ENCODE measurements around the gene CRK. TPM values are rescaled to one million over a fixed set of nuclear protein-coding genes. Genes with fewer than 3 reads are reported as not detected.

The CRK gene
- total RNA-seq, 1 donor from 2014 or later = 83.5 TPM

DNA sequence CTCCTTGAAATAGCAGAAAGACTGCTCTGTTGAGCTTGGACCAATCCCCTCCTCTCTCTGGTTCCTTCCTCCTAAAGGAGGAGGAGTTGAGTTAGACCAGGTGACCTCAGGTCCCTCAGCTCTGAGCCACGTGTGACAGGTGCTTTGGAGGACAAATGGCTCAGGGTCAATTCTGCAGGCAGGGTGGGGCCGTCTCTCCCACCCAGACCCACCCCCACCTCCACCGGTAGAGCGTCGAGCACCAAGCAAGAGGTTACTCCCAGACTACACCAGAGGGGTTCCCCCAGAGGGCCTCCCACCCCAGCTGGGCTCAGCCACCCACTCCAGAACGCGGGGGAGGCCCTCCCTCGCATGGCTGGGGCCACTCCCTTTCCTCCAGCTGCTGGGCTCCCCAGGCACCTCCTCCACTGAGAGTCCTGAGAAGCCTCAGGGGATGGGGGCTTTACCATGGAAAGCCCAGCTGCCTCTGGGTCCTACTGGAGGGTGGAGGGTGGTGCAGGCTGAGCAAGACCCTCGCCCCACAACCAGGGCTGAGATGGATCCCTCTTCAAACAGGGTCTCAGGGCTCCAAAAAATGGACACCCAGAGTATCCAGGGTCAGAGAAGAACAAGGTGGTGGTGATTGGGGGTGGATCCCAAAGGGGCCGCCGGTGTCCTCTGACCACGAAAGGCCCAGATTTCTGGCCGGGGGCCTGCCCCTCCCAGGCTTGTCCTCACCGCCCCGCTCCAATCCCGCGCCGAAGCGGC, 28.8 kb upstream of the CRK start:
- H3K4me2 ChIP-seq (ENCODE audit: low read length) = peak overlapping the region; percentile 90
- H2AFZ ChIP-seq (ENCODE audit: low read depth, low read length) = peak overlapping the region; percentile 2
- peaks cover 12% of the 10 kb centered on the region for H3K4me1 Mint-ChIP-seq (ENCODE audit: low read depth, unreplicated experiment)
- TF ChIP-seq EZH2 (IDR thresholded peaks at IDR 0.05; ENCODE audit: insufficient read depth, low read length) = no peak
- TF ChIP-seq, protein P1, sequence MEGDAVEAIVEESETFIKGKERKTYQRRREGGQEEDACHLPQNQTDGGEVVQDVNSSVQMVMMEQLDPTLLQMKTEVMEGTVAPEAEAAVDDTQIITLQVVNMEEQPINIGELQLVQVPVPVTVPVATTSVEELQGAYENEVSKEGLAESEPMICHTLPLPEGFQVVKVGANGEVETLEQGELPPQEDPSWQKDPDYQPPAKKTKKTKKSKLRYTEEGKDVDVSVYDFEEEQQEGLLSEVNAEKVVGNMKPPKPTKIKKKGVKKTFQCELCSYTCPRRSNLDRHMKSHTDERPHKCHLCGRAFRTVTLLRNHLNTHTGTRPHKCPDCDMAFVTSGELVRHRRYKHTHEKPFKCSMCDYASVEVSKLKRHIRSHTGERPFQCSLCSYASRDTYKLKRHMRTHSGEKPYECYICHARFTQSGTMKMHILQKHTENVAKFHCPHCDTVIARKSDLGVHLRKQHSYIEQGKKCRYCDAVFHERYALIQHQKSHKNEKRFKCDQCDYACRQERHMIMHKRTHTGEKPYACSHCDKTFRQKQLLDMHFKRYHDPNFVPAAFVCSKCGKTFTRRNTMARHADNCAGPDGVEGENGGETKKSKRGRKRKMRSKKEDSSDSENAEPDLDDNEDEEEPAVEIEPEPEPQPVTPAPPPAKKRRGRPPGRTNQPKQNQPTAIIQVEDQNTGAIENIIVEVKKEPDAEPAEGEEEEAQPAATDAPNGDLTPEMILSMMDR (IDR thresholded peaks at IDR 0.05; ENCODE audit: insufficient read depth, low read depth, low read length) = no peak
- no peaks in the 10 kb centered on the region for H3K27me3 ChIP-seq (ENCODE audit: insufficient read depth, low read length)
- peaks cover 11% of the 10 kb centered on the region for H3K36me3 Mint-ChIP-seq (ENCODE audit: low read depth, unreplicated experiment)
- peaks cover 9% of the 10 kb centered on the region for H3K36me3 ChIP-seq (ENCODE audit: insufficient read depth, low read length)
- DNase-seq (ENCODE audit: low read depth) (no peak), FAIRE-seq (no peak)
- peaks cover 26% of the 10 kb centered on the region for H3K79me2 ChIP-seq (ENCODE audit: insufficient read depth, low read length)
- no peaks in the 10 kb centered on the region for H3K27me3 Mint-ChIP-seq (ENCODE audit: low read depth, unreplicated experiment)
- H3K4me3 Mint-ChIP-seq (ENCODE audit: unreplicated experiment) = peak overlapping the region; percentile 86
- peak overlapping the region; percentile 28 for H3K27ac ChIP-seq (ENCODE audit: low read depth, low read length)
- H3K9me3 ChIP-seq (ENCODE audit: insufficient read depth, low read depth, low read length) = no peaks in the 10 kb centered on the region
- peaks cover 32% of the 10 kb centered on the region for H4K20me1 ChIP-seq (ENCODE audit: insufficient read depth, low read length)
- H3K9ac ChIP-seq (ENCODE audit: low read length) = peak overlapping the region; percentile 78
- peaks cover 33% of the 10 kb centered on the region for H3K4me1 ChIP-seq (ENCODE audit: insufficient read depth, low read length)
- H3K27ac Mint-ChIP-seq (ENCODE audit: unreplicated experiment) = peak overlapping the region; percentile 89
- no peaks in the 10 kb centered on the region for H3K9me3 Mint-ChIP-seq (ENCODE audit: unreplicated experiment)
- H3K4me3 ChIP-seq (ENCODE audit: insufficient read depth, low read depth, low read length) = peak overlapping the region; percentile 64

DNA sequence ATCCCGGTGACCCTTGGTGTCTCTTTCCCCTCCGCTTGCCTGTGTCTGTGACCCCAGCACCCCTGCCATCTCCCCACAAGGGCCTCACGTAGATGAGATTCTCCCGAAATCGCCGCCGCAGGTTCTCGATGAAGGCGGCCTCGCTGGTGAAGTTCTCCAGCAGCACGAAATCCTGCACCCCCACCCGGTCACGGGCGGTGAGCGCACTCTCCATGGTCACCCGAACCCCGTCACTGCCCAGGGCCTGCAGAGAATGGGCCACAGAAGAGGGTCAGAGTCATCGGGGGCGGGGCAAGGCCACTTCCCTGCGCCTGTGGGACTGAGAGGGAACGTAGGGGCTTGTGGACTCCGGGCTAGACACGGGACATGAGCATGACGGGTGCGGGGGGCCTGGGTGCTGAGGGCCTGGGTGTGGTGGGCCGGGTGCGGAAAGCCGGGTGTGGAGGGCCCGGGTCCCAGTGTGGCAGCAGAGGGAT, 28.1 kb upstream of the CRK start:
- Histone ChIP-seq H3K4me2 (ENCODE audit: low read length) (peak overlapping the region; percentile 54), H3K9ac (ENCODE audit: low read length) (no peak overlapping the region), H2AFZ (ENCODE audit: low read depth, low read length) (no peak overlapping the region), H3K36me3 (ENCODE audit: insufficient read depth, low read length) (peaks cover 9% of the 10 kb centered on the region), H3K4me3 (ENCODE audit: insufficient read depth, low read depth, low read length) (no peak overlapping the region), H3K9me3 (ENCODE audit: insufficient read depth, low read depth, low read length) (no peaks in the 10 kb centered on the region), H4K20me1 (ENCODE audit: insufficient read depth, low read length) (peaks cover 32% of the 10 kb centered on the region), H3K4me1 (ENCODE audit: insufficient read depth, low read length) (peaks cover 32% of the 10 kb centered on the region), H3K79me2 (ENCODE audit: insufficient read depth, low read length) (peaks cover 20% of the 10 kb centered on the region), H3K27ac (ENCODE audit: low read depth, low read length) (no peak overlapping the region), H3K27me3 (ENCODE audit: insufficient read depth, low read length) (no peaks in the 10 kb centered on the region)
- Mint-ChIP-seq H3K27me3 (ENCODE audit: low read depth, unreplicated experiment) (no peaks in the 10 kb centered on the region), H3K4me1 (ENCODE audit: low read depth, unreplicated experiment) (peaks cover 11% of the 10 kb centered on the region), H3K9me3 (ENCODE audit: unreplicated experiment) (no peaks in the 10 kb centered on the region), H3K27ac (ENCODE audit: unreplicated experiment) (peak overlapping the region; percentile 47), H3K4me3 (ENCODE audit: unreplicated experiment) (peak overlapping the region; percentile 79), H3K36me3 (ENCODE audit: low read depth, unreplicated experiment) (peaks cover 14% of the 10 kb centered on the region)
- FAIRE-seq = no peak
- TF ChIP-seq, protein P1 (IDR thresholded peaks at IDR 0.05; ENCODE audit: insufficient read depth, low read depth, low read length) = no peak
- no peak for TF ChIP-seq EZH2 (IDR thresholded peaks at IDR 0.05; ENCODE audit: insufficient read depth, low read length)
- no peak for DNase-seq (ENCODE audit: low read depth)

GRCh38 chr17:1482680-1483079, 26.6 kb upstream of the CRK start:
- Mint-ChIP-seq H3K27ac (ENCODE audit: unreplicated experiment) (peak overlapping the region; percentile 34), H3K36me3 (ENCODE audit: low read depth, unreplicated experiment) (peaks cover 14% of the 10 kb centered on the region), H3K27me3 (ENCODE audit: low read depth, unreplicated experiment) (no peaks in the 10 kb centered on the region), H3K9me3 (ENCODE audit: unreplicated experiment) (no peaks in the 10 kb centered on the region), H3K4me3 (ENCODE audit: unreplicated experiment) (no peak overlapping the region), H3K4me1 (ENCODE audit: low read depth, unreplicated experiment) (peaks cover 7% of the 10 kb centered on the region)
- Histone ChIP-seq H3K4me3 (ENCODE audit: insufficient read depth, low read depth, low read length) (no peak overlapping the region), H3K36me3 (ENCODE audit: insufficient read depth, low read length) (peaks cover 12% of the 10 kb centered on the region), H3K4me1 (ENCODE audit: insufficient read depth, low read length) (peaks cover 19% of the 10 kb centered on the region), H3K9me3 (ENCODE audit: insufficient read depth, low read depth, low read length) (no peaks in the 10 kb centered on the region), H3K27ac (ENCODE audit: low read depth, low read length) (no peak overlapping the region), H3K79me2 (ENCODE audit: insufficient read depth, low read length) (peaks cover 12% of the 10 kb centered on the region), H2AFZ (ENCODE audit: low read depth, low read length) (no peak overlapping the region), H3K27me3 (ENCODE audit: insufficient read depth, low read length) (no peaks in the 10 kb centered on the region), H3K4me2 (ENCODE audit: low read length) (no peak overlapping the region), H3K9ac (ENCODE audit: low read length) (no peak overlapping the region), H4K20me1 (ENCODE audit: insufficient read depth, low read length) (peaks cover 35% of the 10 kb centered on the region)
- no peak for DNase-seq (ENCODE audit: low read depth)
- TF ChIP-seq EZH2 (IDR thresholded peaks at IDR 0.05; ENCODE audit: insufficient read depth, low read length) = no peak
- TF ChIP-seq, protein P1 (IDR thresholded peaks at IDR 0.05; ENCODE audit: insufficient read depth, low read depth, low read length) = no peak
- FAIRE-seq = no peak

All from astrocyte (in vitro differentiated cells and primary cell).